Astrocyte of the spinal cord (primary cell): ENCODE measurements around the gene ABCG8.
A peak's percentile ranks its signal among the peaks of the same experiment; 100 is the strongest.

ENCODE experiments used
- DNase-seq: peaks from one replicate; pipeline ENCODE4 v3.0.0; 2011; ENCODE audit warnings: low read depth, low spot score
- H3K4me3 ChIP-seq: 2 replicates; pipeline ENCODE4 v1.5.1; 2011; ENCODE audit warnings: low read depth, mild to moderate bottlenecking, low read length, moderate library complexity
- CTCF ChIP-seq: IDR thresholded peaks from 2 replicates; pipeline ENCODE4 v1.5.1; 2012; ENCODE audit warnings: low read depth, mild to moderate bottlenecking, low read length, inconsistent platforms
- in situ Hi-C: cut with HindIII; loops from 2 replicates; pipeline ENCODE4 v1.10.0; 2017; ENCODE audit warnings: low sequenced_read_pairs

Gene ABCG8

GRCh38 chr2:43823751-43824150 is 15.0 kb upstream of the ABCG8 start:
- H3K4me3 ChIP-seq, result no peak overlapping the region
- no peak for TF ChIP-seq CTCF
- in situ Hi-C loops, result no loop called here
- DNase-seq, result no peak

GRCh38 chr2:43824512-43824911 is 14.3 kb upstream of the ABCG8 start:
- no peak for DNase-seq
- no peak for TF ChIP-seq CTCF
- in situ Hi-C loops, result no loop called here
- H3K4me3 ChIP-seq, result no peak overlapping the region

GRCh38 chr2:43824951-43825493 is 13.7 kb upstream of the ABCG8 start:
- TF ChIP-seq CTCF, result no peak
- no peak overlapping the region for H3K4me3 ChIP-seq
- in situ Hi-C loops, result no loop called here
- no peak for DNase-seq

GRCh38 chr2:43825841-43826240 is 12.9 kb upstream of the ABCG8 start:
- H3K4me3 ChIP-seq, result no peak overlapping the region
- in situ Hi-C loops, result no loop called here
- no peak for TF ChIP-seq CTCF
- no peak for DNase-seq

GRCh38 chr2:43826305-43827250 is 12.2 kb upstream of the ABCG8 start:
- no peak overlapping the region for H3K4me3 ChIP-seq
- in situ Hi-C loops, result no loop called here
- no peak for TF ChIP-seq CTCF
- no peak for DNase-seq

- no peak for DNase-seq
- TF ChIP-seq CTCF, result no peak
- in situ Hi-C loops, result no loop called here
- H3K4me3 ChIP-seq, result peak overlapping the region; percentile 20
These were observed 7.1 kb upstream of the ABCG8 start for GRCh38 chr2:43831543-43832294.
